Neural cell (in vitro differentiated cells): ENCODE data around the gene NCAPD3. TPM values are rescaled to one million over a fixed set of nuclear protein-coding genes. Genes with fewer than 3 reads are reported as not detected.

Experiments used
- H2AFZ ChIP-seq: fragments of 200-600, 300-800 bp; sonication (generic), shearing (Covaris generic); 2 replicates; pipeline ENCODE4 v1.6.0; 2014; ENCODE audit warnings: low read depth, mild to moderate bottlenecking, antibody characterized with exemption, low read length, moderate library complexity
- H3F3A ChIP-seq: fragments of 200-600 bp; shearing (Covaris generic); 2 replicates; pipeline ENCODE4 v1.6.1; 2016; ENCODE audit warnings: mild to moderate bottlenecking, moderate library complexity, mixed read lengths, antibody characterized with exemption, low read length; ENCODE audit not compliant: insufficient read depth, poor library complexity, severe bottlenecking
- H3K27ac ChIP-seq: fragments of 200-600, 300-800 bp; sonication (generic), shearing (Covaris generic); 2 replicates; pipeline ENCODE4 v1.5.1; 2014; ENCODE audit warnings: mild to moderate bottlenecking, low read length, moderate library complexity
- H3K27me3 ChIP-seq: fragments of 300-800, 200-600 bp; sonication (generic), shearing (Covaris generic); 2 replicates; pipeline ENCODE4 v1.6.0; 2014; ENCODE audit warnings: mild to moderate bottlenecking, low read depth, low read length, moderate library complexity; ENCODE audit not compliant: insufficient read depth
- H3K36me3 ChIP-seq: fragments of 300-800, 200-600 bp; sonication (generic), shearing (Covaris generic); 2 replicates; pipeline ENCODE4 v1.5.1; 2014; ENCODE audit warnings: mild to moderate bottlenecking, antibody characterized with exemption, low read length, moderate library complexity; ENCODE audit not compliant: insufficient read depth
- H3K4me2 ChIP-seq: fragments of 300-800, 200-600 bp; sonication (generic), shearing (Covaris generic); 2 replicates; pipeline ENCODE4 v1.6.0; 2014; ENCODE audit warnings: mild to moderate bottlenecking, low read length
- H3K4me3 ChIP-seq: fragments of 300-800, 200-600 bp; sonication (generic), shearing (Covaris generic); 2 replicates; pipeline ENCODE4 v1.5.1; 2014; ENCODE audit warnings: mild to moderate bottlenecking, low read length, moderate library complexity
- H3K79me2 ChIP-seq: fragments of 200-600 bp; shearing (Covaris generic); replicated peaks from 2 replicates; pipeline ENCODE4 v1.6.0; 2014; ENCODE audit warnings: mild to moderate bottlenecking, low read length, moderate library complexity; ENCODE audit not compliant: insufficient read depth
- H3K9ac ChIP-seq: fragments of 300-800, 200-600 bp; sonication (generic), shearing (Covaris generic); 2 replicates; pipeline ENCODE4 v1.6.1; 2016; ENCODE audit warnings: mild to moderate bottlenecking, low read length, mixed read lengths
- H3K9me2 ChIP-seq: fragments of 200-600 bp; shearing (Covaris generic); 2 replicates; pipeline ENCODE4 v1.6.1; 2016; ENCODE audit warnings: mild to moderate bottlenecking, low read length, mixed read lengths; ENCODE audit not compliant: insufficient read depth
- H3K9me3 ChIP-seq: fragments of 200-600, 300-800 bp; sonication (generic), shearing (Covaris generic); 2 replicates; pipeline ENCODE4 v1.6.1; 2016; ENCODE audit warnings: mild to moderate bottlenecking, mixed run types, low read length, moderate library complexity, mixed read lengths
- H4K20me1 ChIP-seq: fragments of 200-600 bp; shearing (Covaris generic); 2 replicates; pipeline ENCODE4 v1.6.1; 2016; ENCODE audit warnings: mild to moderate bottlenecking, mixed run types; ENCODE audit not compliant: insufficient read depth
- CTCF ChIP-seq: fragments of 450-650 bp; IDR thresholded peaks from 2 replicates; pipeline ENCODE4 v1.5.1; 2014; ENCODE audit warnings: antibody characterized with exemption, mild to moderate bottlenecking, moderate library complexity; ENCODE audit not compliant: poor library complexity, severe bottlenecking
- EP300 ChIP-seq: fragments of 450-650 bp; conservative IDR thresholded peaks from 2 replicates; pipeline ENCODE4 v1.6.1; 2014; ENCODE audit warnings: antibody characterized with exemption, mild to moderate bottlenecking, moderate library complexity; ENCODE audit not compliant: poor library complexity, severe bottlenecking
- EZH2 ChIP-seq: fragments of 200-600, 300-800 bp; shearing (Covaris generic), sonication (generic); IDR thresholded peaks from 2 replicates; pipeline ENCODE4 v1.6.1; 2014; ENCODE audit warnings: antibody characterized with exemption, low read length, borderline replicate concordance, mild to moderate bottlenecking; ENCODE audit not compliant: insufficient read depth, poor library complexity, severe bottlenecking
- MXI1 ChIP-seq: fragments of 450-650 bp; conservative IDR thresholded peaks from 2 replicates; pipeline ENCODE4 v1.6.1; 2014; ENCODE audit warnings: antibody characterized with exemption, mild to moderate bottlenecking; ENCODE audit not compliant: poor library complexity, severe bottlenecking
- POLR2AphosphoS5 ChIP-seq: IDR thresholded peaks from 2 replicates; pipeline ENCODE4 v1.6.1; 2012
- RAD21 ChIP-seq: fragments of 450-650 bp; conservative IDR thresholded peaks from 2 replicates; pipeline ENCODE4 v1.6.1; 2014; ENCODE audit warnings: antibody characterized with exemption, mild to moderate bottlenecking, moderate library complexity
- SMC3 ChIP-seq: fragments of 450-650 bp; conservative IDR thresholded peaks from 2 replicates; pipeline ENCODE4 v1.6.1; 2014; ENCODE audit warnings: antibody characterized with exemption, mild to moderate bottlenecking, moderate library complexity; ENCODE audit not compliant: poor library complexity
- TAF1 ChIP-seq: IDR thresholded peaks from 2 replicates; pipeline ENCODE4 v1.6.1; 2012; ENCODE audit warnings: low read depth
- polyA plus RNA-seq: library from polyadenylated mRNA; depleted of rRNA; stranded (reverse); fragments of >200 nt; gene quantifications from 2 replicates; pipeline ENCODE4 v1.2.3, GENCODE V29; 2014
- TF ChIP-seq, protein P1 (sequence below): IDR thresholded peaks from 2 replicates; pipeline ENCODE4 v1.6.1; 2012; ENCODE audit warnings: borderline replicate concordance

Gene NCAPD3
- polyA plus RNA-seq, 1 donor from 2014 or later = 11.9 TPM

DNA sequence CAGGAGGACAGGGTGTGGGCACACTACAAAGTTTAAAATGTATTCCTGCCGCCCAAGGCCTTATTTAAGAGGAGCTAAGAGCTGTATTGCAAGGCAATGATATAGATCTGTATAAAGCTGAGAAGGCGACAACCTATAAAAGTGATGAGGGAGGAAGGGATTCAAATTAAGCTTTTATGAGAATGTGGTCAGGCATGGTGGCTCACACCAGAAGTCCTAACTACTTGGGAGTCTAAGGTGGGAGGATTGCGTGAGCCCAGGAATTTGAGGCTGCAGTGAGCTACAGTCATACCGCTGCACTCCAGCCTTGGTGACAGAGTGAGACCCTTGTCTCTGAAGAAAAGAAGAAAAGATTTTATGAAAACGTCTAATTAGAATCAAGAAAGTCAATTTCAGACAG is 42.7 kb upstream of the NCAPD3 start:
- TF ChIP-seq, protein P1, sequence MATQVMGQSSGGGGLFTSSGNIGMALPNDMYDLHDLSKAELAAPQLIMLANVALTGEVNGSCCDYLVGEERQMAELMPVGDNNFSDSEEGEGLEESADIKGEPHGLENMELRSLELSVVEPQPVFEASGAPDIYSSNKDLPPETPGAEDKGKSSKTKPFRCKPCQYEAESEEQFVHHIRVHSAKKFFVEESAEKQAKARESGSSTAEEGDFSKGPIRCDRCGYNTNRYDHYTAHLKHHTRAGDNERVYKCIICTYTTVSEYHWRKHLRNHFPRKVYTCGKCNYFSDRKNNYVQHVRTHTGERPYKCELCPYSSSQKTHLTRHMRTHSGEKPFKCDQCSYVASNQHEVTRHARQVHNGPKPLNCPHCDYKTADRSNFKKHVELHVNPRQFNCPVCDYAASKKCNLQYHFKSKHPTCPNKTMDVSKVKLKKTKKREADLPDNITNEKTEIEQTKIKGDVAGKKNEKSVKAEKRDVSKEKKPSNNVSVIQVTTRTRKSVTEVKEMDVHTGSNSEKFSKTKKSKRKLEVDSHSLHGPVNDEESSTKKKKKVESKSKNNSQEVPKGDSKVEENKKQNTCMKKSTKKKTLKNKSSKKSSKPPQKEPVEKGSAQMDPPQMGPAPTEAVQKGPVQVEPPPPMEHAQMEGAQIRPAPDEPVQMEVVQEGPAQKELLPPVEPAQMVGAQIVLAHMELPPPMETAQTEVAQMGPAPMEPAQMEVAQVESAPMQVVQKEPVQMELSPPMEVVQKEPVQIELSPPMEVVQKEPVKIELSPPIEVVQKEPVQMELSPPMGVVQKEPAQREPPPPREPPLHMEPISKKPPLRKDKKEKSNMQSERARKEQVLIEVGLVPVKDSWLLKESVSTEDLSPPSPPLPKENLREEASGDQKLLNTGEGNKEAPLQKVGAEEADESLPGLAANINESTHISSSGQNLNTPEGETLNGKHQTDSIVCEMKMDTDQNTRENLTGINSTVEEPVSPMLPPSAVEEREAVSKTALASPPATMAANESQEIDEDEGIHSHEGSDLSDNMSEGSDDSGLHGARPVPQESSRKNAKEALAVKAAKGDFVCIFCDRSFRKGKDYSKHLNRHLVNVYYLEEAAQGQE = no peak
- no peak for TF ChIP-seq TAF1
- TF ChIP-seq MXI1 = no peak
- no peak for TF ChIP-seq SMC3
- no peak for TF ChIP-seq POLR2AphosphoS5
- H3K9me2 ChIP-seq = no peaks in the 10 kb centered on the region
- no peaks in the 10 kb centered on the region for H3F3A ChIP-seq
- H3K36me3 ChIP-seq = peaks cover 4% of the 10 kb centered on the region
- H3K79me2 ChIP-seq = no peaks in the 10 kb centered on the region
- no peaks in the 10 kb centered on the region for H3K9me3 ChIP-seq
- no peak overlapping the region for H3K27ac ChIP-seq
- no peak overlapping the region for H3K9ac ChIP-seq
- H3K4me3 ChIP-seq = no peak overlapping the region
- H3K27me3 ChIP-seq = no peaks in the 10 kb centered on the region
- no peaks in the 10 kb centered on the region for H4K20me1 ChIP-seq
- no peak overlapping the region for H2AFZ ChIP-seq
- H3K4me2 ChIP-seq = no peak overlapping the region

DNA sequence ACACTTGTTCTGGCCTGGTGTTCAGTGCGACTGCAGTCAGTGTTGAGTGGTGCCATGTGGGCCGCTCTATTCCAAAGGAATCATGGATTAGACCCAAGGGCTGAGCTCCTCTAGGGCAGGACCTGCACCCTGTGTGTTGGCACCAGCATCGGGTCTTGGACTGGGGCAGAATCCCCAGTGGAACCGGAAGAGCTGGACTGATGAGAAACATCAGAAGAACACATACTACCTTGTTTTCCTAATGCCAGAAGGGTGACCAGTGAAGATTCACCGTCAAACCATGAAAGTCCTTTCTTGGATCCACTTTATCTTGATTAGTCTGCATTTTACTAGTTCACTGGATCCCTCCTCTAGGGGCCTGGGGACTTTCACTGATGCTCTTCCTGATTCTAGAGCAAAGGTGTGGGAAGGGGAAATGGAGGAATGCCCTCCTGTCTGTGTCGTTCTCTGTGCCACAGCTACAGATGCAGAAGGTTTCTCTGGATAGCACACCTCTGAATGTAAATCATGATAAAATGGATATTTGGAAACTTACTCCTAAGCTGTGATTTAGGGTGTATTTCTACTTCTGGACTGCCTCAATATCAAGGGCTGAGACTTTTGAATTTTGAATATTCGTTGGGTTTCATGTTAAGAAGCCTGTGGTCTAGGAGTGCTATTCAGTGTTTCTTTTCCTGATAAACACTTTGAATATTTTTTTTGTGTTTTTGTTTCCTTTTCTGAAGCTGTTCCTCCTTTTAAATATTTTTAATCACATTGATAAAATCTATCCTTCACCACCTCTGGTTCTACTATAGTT is 41.4 kb upstream of the NCAPD3 start:
- Histone ChIP-seq H3K9me3 (no peaks in the 10 kb centered on the region), H3K27me3 (no peaks in the 10 kb centered on the region), H3K9me2 (no peaks in the 10 kb centered on the region), H4K20me1 (no peaks in the 10 kb centered on the region), H3K4me2 (no peak overlapping the region), H3F3A (no peaks in the 10 kb centered on the region), H3K9ac (no peak overlapping the region), H3K36me3 (peaks cover 4% of the 10 kb centered on the region), H3K79me2 (no peaks in the 10 kb centered on the region), H3K4me3 (no peak overlapping the region), H2AFZ (no peak overlapping the region), H3K27ac (no peak overlapping the region)
- TF ChIP-seq EZH2 (no peak), RAD21 (no peak), TAF1 (no peak), SMC3 (no peak), POLR2AphosphoS5 (no peak), EP300 (no peak), CTCF (no peak), MXI1 (no peak)
- TF ChIP-seq, protein P1 = no peak
